Caco-2 (cell line): ENCODE measurements around the gene VAV2. TPM values are rescaled to one million over a fixed set of nuclear protein-coding genes. Genes with fewer than 3 reads are reported as not detected.

Experiments
- BruUV-seq: library from RNA; stranded (reverse); fragments of 400-500 nt; replicated peaks from 2 replicates; lab custom pipeline; 2021; lab: Mats Ljungman, UMichigan
- CTCF ChIA-PET: fragments of 300-600 bp; sonication (Branson Sonifier 250); formaldehyde crosslinking; loops from one replicate; lab custom pipeline; 2022; ENCODE audit warnings: antibody characterized with exemption; lab: Charles Lee
- POLR2A ChIA-PET: fragments of 300-600 bp; sonication (Branson Sonifier 250); formaldehyde crosslinking; loops from one replicate; lab custom pipeline; 2022; ENCODE audit warnings: antibody characterized with exemption; lab: Charles Lee
- DNase-seq, 2 experiments: peaks; one replicate each; pipeline versions ENCODE4 v3.0.0 to v3.0.0-alpha.2; 2020 to 2022
- H3K27me3 ChIP-seq: replicated peaks from 2 replicates; pipeline ENCODE4 v1.6.0; 2011; ENCODE audit warnings: low read length; ENCODE audit not compliant: control insufficient read depth, insufficient read depth
- H3K36me3 ChIP-seq: 2 replicates; pipeline ENCODE4 v1.5.1; 2011; ENCODE audit warnings: low read length; ENCODE audit not compliant: control insufficient read depth, insufficient read depth
- H3K4me1 ChIP-seq: fragments of 250-450 bp; sonication (Bioruptor Pico); 2 replicates; pipeline ENCODE4 v1.5.1; 2020; ENCODE audit warnings: mild to moderate bottlenecking
- H3K4me3 ChIP-seq: 2 replicates; pipeline ENCODE4 v1.5.1; 2011; ENCODE audit warnings: low read depth, mild to moderate bottlenecking, control low read depth, low read length
- H3K9me3 ChIP-seq: fragments of 250-450 bp; sonication (Bioruptor Pico); 2 replicates; pipeline ENCODE4 v1.5.1; 2020; ENCODE audit warnings: mild to moderate bottlenecking, moderate library complexity
- H3K27ac Mint-ChIP-seq: one replicate; pipeline ENCODE4 v1.8.0; 2022; ENCODE audit warnings: mixed read lengths; ENCODE audit not compliant: unreplicated experiment
- H3K27me3 Mint-ChIP-seq: one replicate; pipeline ENCODE4 v1.8.0; 2022; ENCODE audit warnings: mixed read lengths; ENCODE audit not compliant: insufficient read depth, unreplicated experiment
- H3K36me3 Mint-ChIP-seq: one replicate; pipeline ENCODE4 v1.8.0; 2022; ENCODE audit warnings: mild to moderate bottlenecking, mixed read lengths; ENCODE audit not compliant: insufficient read depth, unreplicated experiment
- H3K4me1 Mint-ChIP-seq: one replicate; pipeline ENCODE4 v1.8.0; 2022; ENCODE audit warnings: low read depth, mixed read lengths; ENCODE audit not compliant: unreplicated experiment
- H3K4me3 Mint-ChIP-seq: one replicate; pipeline ENCODE4 v1.8.0; 2022; ENCODE audit warnings: mild to moderate bottlenecking, moderate library complexity, mixed read lengths; ENCODE audit not compliant: unreplicated experiment
- H3K9me3 Mint-ChIP-seq: one replicate; pipeline ENCODE4 v1.8.0; 2022; ENCODE audit warnings: mixed read lengths; ENCODE audit not compliant: unreplicated experiment
- CTCF ChIP-seq, 2 experiments: fragments of 200-600 bp in 1 of 2; IDR thresholded peaks; 1 replicate in 1 of 2; 2 replicates in 1 of 2; pipeline versions ENCODE4 v1.5.1 to v1.8.0; 2011 to 2022; ENCODE audit warnings: antibody characterized with exemption in 1 of 2, control low read depth in 1 of 2, inconsistent platforms in 1 of 2, low read depth in 1 of 2, low read length in 1 of 2, mild to moderate bottlenecking in 1 of 2, moderate library complexity in 1 of 2; ENCODE audit not compliant: insufficient read depth in 1 of 2, severe bottlenecking in 1 of 2, unreplicated experiment in 1 of 2
- intact Hi-C: fragments of 100-400 bp; cut with micrococcal nuclease; formaldehyde crosslinking; loops from one replicate; pipeline ENCODE4 v1.10.0; 2022; ENCODE audit not compliant: unreplicated experiment
- total RNA-seq: library from RNA; stranded (reverse); gene quantifications from 2 replicates; pipeline ENCODE4 v1.2.3, GENCODE V29; 2022

VAV2 gene
- total RNA-seq, 1 experiment from 2014 or later: 55.3 TPM

- BruUV-seq: no TSS peak
- H3K4me3 Mint-ChIP-seq: no peak overlapping the region
Observed at GRCh38 chr9:134034215-134035040, 42.3 kb upstream of the VAV2 start.

DNA sequence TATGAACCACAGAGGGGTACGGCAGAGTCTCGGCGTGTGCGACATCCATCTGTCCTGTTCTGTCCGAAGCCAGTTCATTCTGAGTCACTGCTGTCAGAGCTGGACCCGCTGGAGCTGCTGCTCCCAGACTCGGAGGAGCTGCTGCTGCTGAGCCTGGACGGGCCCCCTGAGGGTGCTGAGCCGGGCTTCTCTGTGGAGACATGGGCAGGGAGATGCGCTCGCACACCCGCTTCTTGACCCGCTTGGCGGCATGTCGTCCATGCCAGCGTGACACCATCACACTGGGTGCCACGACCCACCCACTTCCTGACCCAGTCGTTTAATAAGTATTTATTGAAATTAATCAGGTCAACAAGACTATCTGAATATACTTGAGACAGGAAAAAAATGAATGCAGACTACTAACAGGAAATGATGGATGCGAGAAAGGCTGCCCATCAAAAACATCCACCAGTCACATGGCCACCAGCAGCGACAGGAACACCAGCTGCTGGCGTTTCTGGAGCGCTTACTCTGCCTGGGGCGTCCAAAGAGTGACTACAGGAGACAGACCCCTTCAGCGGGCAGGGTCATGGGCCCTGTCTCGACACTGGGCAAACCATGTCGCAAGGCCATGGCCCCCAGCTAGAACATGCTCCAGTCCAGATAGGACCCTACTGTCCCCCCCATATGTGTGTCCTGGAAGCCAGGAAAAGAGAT lies 41.5 kb upstream of the VAV2 start:
- ChIA-PET POLR2A (no interaction called here), CTCF (no interaction called here)
- no peaks in the 10 kb centered on the region for H3K27me3 Mint-ChIP-seq
- DNase-seq: peak in 1 of 2 experiments; percentile 31
- H3K27ac Mint-ChIP-seq: no peak overlapping the region
- peaks cover 5% of the 10 kb centered on the region; the same call in 1 of the 2 replicates for H3K36me3 ChIP-seq
- no peak for TF ChIP-seq CTCF (IDR thresholded peaks at IDR 0.05; ENCODE audit: insufficient read depth in 1 of 2, low read depth in 1 of 2, low read length in 1 of 2, severe bottlenecking in 1 of 2, unreplicated experiment in 1 of 2)
- intact Hi-C loops: no loop called here
- no peaks in the 10 kb centered on the region for H3K9me3 Mint-ChIP-seq
- H3K4me3 Mint-ChIP-seq: no peak overlapping the region
- H3K9me3 ChIP-seq: no peaks in the 10 kb centered on the region
- H3K4me3 ChIP-seq: no peak overlapping the region
- H3K4me1 Mint-ChIP-seq: no peaks in the 10 kb centered on the region
- BruUV-seq: no TSS peak
- H3K36me3 Mint-ChIP-seq: peaks cover 54% of the 10 kb centered on the region
- no peaks in the 10 kb centered on the region for H3K4me1 ChIP-seq
- H3K27me3 ChIP-seq: no peaks in the 10 kb centered on the region

More at GRCh38 chr9:134034215-134035040, 42.3 kb upstream of the VAV2 start:
- Histone ChIP-seq H3K4me1 (no peaks in the 10 kb centered on the region), H3K36me3 (peaks cover 4% of the 10 kb centered on the region; the same call in 1 of the 2 replicates), H3K27me3 (no peaks in the 10 kb centered on the region), H3K4me3 (no peak overlapping the region), H3K9me3 (no peaks in the 10 kb centered on the region)
- Mint-ChIP-seq H3K27ac (no peak overlapping the region), H3K9me3 (no peaks in the 10 kb centered on the region), H3K27me3 (no peaks in the 10 kb centered on the region), H3K4me1 (no peaks in the 10 kb centered on the region), H3K36me3 (peaks cover 54% of the 10 kb centered on the region)
- TF ChIP-seq CTCF (IDR thresholded peaks at IDR 0.05; ENCODE audit: insufficient read depth in 1 of 2, low read depth in 1 of 2, low read length in 1 of 2, severe bottlenecking in 1 of 2, unreplicated experiment in 1 of 2): no peak
- CTCF ChIA-PET: no interaction called here
- POLR2A ChIA-PET: no interaction called here
- intact Hi-C loops: no loop called here
- peak in 1 of 2 experiments; percentile 19 for DNase-seq

DNA sequence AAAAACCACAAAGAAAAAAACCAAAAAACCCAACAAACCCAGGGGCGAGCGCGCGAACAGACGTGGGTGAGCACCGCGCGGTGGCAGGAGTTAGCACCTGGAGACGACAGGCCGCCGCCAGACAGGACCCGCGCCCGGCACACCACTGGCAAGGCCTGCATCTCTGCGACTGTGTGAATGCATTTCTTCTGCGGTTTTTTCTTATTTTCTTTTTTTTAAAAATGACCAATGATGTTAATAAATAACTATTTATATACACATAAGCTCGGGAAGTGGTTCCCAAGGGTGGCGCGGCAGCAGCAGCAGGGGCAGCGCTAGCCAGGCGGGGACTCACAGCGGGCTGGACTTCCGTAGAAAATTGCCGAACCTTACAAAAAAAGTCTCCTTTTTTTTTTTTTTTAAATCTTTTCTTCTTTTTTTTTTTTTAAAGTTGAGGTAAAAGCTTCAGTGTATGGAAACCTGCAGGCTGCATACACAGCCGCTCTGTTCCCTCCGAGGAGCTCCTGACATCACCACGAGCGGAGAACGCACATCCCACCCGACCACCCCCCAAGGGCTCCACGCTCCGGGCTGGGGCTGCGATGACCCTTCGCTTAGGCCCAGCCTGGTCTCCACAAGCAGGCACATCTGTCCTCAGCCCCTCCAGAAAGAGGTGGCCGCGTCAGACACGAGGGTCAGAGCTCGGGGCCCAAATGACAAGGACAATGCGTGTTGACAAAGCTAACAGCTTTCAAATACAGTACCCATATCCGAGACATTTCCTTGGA lies 40.5 kb upstream of the VAV2 start:
- no peaks in the 10 kb centered on the region for H3K27me3 Mint-ChIP-seq
- no peak overlapping the region for H3K4me3 Mint-ChIP-seq
- H3K4me1 Mint-ChIP-seq: no peaks in the 10 kb centered on the region
- no peaks in the 10 kb centered on the region for H3K4me1 ChIP-seq
- intact Hi-C loops: no loop called here
- no peak overlapping the region for H3K27ac Mint-ChIP-seq
- H3K36me3 ChIP-seq: peaks cover 5% of the 10 kb centered on the region; the same call in 1 of the 2 replicates
- no peak overlapping the region for H3K4me3 ChIP-seq
- no peaks in the 10 kb centered on the region for H3K9me3 ChIP-seq
- no peak for DNase-seq
- H3K36me3 Mint-ChIP-seq: peaks cover 57% of the 10 kb centered on the region
- H3K9me3 Mint-ChIP-seq: no peaks in the 10 kb centered on the region
- no peak for TF ChIP-seq CTCF (IDR thresholded peaks at IDR 0.05; ENCODE audit: insufficient read depth in 1 of 2, low read depth in 1 of 2, low read length in 1 of 2, severe bottlenecking in 1 of 2, unreplicated experiment in 1 of 2)
- no TSS peak for BruUV-seq
- CTCF ChIA-PET: interaction anchor here (0.6 kb wide), 1 partner anchor 191 kb away, joined by 7 read pairs; no protein-coding TSS in a partner anchor
- H3K27me3 ChIP-seq: no peaks in the 10 kb centered on the region
- POLR2A ChIA-PET: interaction anchor here (0.6 kb wide), 1 partner anchor 573 kb away, joined by 16 read pairs; no protein-coding TSS in a partner anchor
